ENCODE data around the gene CYP1A2.
"Not testable (repeated sequence)": the region's sequence is repeated elsewhere in the genome, so short reads cannot be mapped to it uniquely, and the experiment has no call there.

Gene CYP1A2

GRCh38 chr15:74785194-74786032 lies 36.8 kb downstream of the CYP1A2 start:
- Histone ChIP-seq H3F3A (ENCODE audit: insufficient read depth, low read length) (peaks cover 24% of the 10 kb centered on the region), H3K9me3 (ENCODE audit: low read length) (no peaks in the 10 kb centered on the region), H3K27ac (ENCODE audit: low read depth, low read length, poor library complexity, severe bottlenecking) (peak overlapping the region; percentile 99), H4K20me1 (ENCODE audit: insufficient read depth, low read length) (no peaks in the 10 kb centered on the region), H2AFZ (ENCODE audit: low read length) (no peak overlapping the region), H3K79me2 (ENCODE audit: insufficient read depth, low read length) (peaks cover 31% of the 10 kb centered on the region), H3K4me2 (ENCODE audit: low read length) (peak overlapping the region; percentile 97), H3K4me1 (ENCODE audit: insufficient read depth, low read length, severe bottlenecking) (peaks cover 88% of the 10 kb centered on the region), H3K4me3 (ENCODE audit: low read depth, low read length, poor library complexity, severe bottlenecking) (peak overlapping the region; percentile 97), H3K9ac (ENCODE audit: low read length) (peak overlapping the region; percentile 99), H3K36me3 (ENCODE audit: insufficient read depth, low read length) (peaks cover 51% of the 10 kb centered on the region; the same call in 1 of the 2 replicates), H3K27me3 (ENCODE audit: insufficient read depth, low read length) (no peaks in the 10 kb centered on the region), H3K9me2 (ENCODE audit: low read depth, low read length) (no peaks in the 10 kb centered on the region)
- TF ChIP-seq EZH2 (IDR thresholded peaks at IDR 0.05; ENCODE audit: borderline replicate concordance, low read length) (no peak), CTCF (IDR thresholded peaks at IDR 0.05; ENCODE audit: low read length) (peak; percentile 6; the same call in 1 of the 2 replicates)

GRCh38 chr15:74786081-74786480 lies 37.4 kb downstream of the CYP1A2 start:
- H3K79me2 ChIP-seq (ENCODE audit: insufficient read depth, low read length) = peaks cover 38% of the 10 kb centered on the region
- not testable (repeated sequence) for H3K9me2 ChIP-seq (ENCODE audit: low read depth, low read length); H2AFZ ChIP-seq (ENCODE audit: low read length); H4K20me1 ChIP-seq (ENCODE audit: insufficient read depth, low read length); H3K9me3 ChIP-seq (ENCODE audit: low read length); H3K27me3 ChIP-seq (ENCODE audit: insufficient read depth, low read length)
- peaks cover 56% of the 10 kb centered on the region; the same call in 1 of the 2 replicates for H3K36me3 ChIP-seq (ENCODE audit: insufficient read depth, low read length)
- H3K4me3 ChIP-seq (ENCODE audit: low read depth, low read length, poor library complexity, severe bottlenecking) = peak overlapping the region; percentile 97
- peak overlapping the region; percentile 99 for H3K27ac ChIP-seq (ENCODE audit: low read depth, low read length, poor library complexity, severe bottlenecking)
- H3K4me2 ChIP-seq (ENCODE audit: low read length) = peak overlapping the region; percentile 97
- H3K4me1 ChIP-seq (ENCODE audit: insufficient read depth, low read length, severe bottlenecking) = peaks cover 88% of the 10 kb centered on the region
- H3F3A ChIP-seq (ENCODE audit: insufficient read depth, low read length) = peaks cover 24% of the 10 kb centered on the region
- peak overlapping the region; percentile 60 for H3K9ac ChIP-seq (ENCODE audit: low read length)

GRCh38 chr15:74786551-74787165 lies 38.0 kb downstream of the CYP1A2 start:
- Histone ChIP-seq H3K9me3 (ENCODE audit: low read length) (no peaks in the 10 kb centered on the region), H3K79me2 (ENCODE audit: insufficient read depth, low read length) (peaks cover 43% of the 10 kb centered on the region), H3K27ac (ENCODE audit: low read depth, low read length, poor library complexity, severe bottlenecking) (peak overlapping the region; percentile 99), H3K9me2 (ENCODE audit: low read depth, low read length) (no peaks in the 10 kb centered on the region), H3K4me3 (ENCODE audit: low read depth, low read length, poor library complexity, severe bottlenecking) (peak overlapping the region; percentile 97), H3K4me1 (ENCODE audit: insufficient read depth, low read length, severe bottlenecking) (peaks cover 88% of the 10 kb centered on the region), H4K20me1 (ENCODE audit: insufficient read depth, low read length) (no peaks in the 10 kb centered on the region), H3K9ac (ENCODE audit: low read length) (peak overlapping the region; percentile 60), H2AFZ (ENCODE audit: low read length) (no peak overlapping the region), H3K4me2 (ENCODE audit: low read length) (peak overlapping the region; percentile 97), H3F3A (ENCODE audit: insufficient read depth, low read length) (peaks cover 24% of the 10 kb centered on the region), H3K27me3 (ENCODE audit: insufficient read depth, low read length) (no peaks in the 10 kb centered on the region), H3K36me3 (ENCODE audit: insufficient read depth, low read length) (peaks cover 61% of the 10 kb centered on the region; the same call in 1 of the 2 replicates)
- no peak for TF ChIP-seq EZH2 (IDR thresholded peaks at IDR 0.05; ENCODE audit: borderline replicate concordance, low read length)
- TF ChIP-seq CTCF (IDR thresholded peaks at IDR 0.05; ENCODE audit: low read length) = no peak

All from OCI-LY1 (cell line).